Mammary epithelial cell (primary cell): ENCODE measurements around the gene ENDOD1.

Experiments
- CTCF ChIP-seq, 2 donors: IDR thresholded peaks in 1 of 2; conservative IDR thresholded peaks in 1 of 2; 2 replicates each; pipeline ENCODE4 v1.5.1; 2011 to 2012; ENCODE audit warnings: inconsistent platforms in 2 of 2, low read length in 2 of 2, mild to moderate bottlenecking in 2 of 2, control low read depth in 1 of 2, low read depth in 1 of 2; ENCODE audit not compliant: insufficient read depth in 1 of 2; ENCODE audit errors: extremely low read depth in 1 of 2
- EZH2 ChIP-seq: IDR thresholded peaks from 2 replicates; pipeline ENCODE4 v1.6.1; 2012; ENCODE audit warnings: low read length, inconsistent platforms, borderline replicate concordance

- TF ChIP-seq CTCF (conservative IDR thresholded peaks at IDR 0.05 in 1 of 2, IDR thresholded peaks at IDR 0.05 in 1 of 2; ENCODE audit: extremely low read depth in 1 of 2, insufficient read depth in 1 of 2, low read depth in 1 of 2, low read length in 2 of 2) (no peak), EZH2 (no peak)
Observed at GRCh38 chr11:95095858-95096587, 6.4 kb downstream of the ENDOD1 start.
